K562 (cell line): ENCODE results near the gene THAP8. TPM values are rescaled to one million over a fixed set of nuclear protein-coding genes. Genes with fewer than 3 reads are reported as not detected.

Source experiments
- BHLHE40 ChIP-seq: IDR thresholded peaks from 2 replicates; pipeline ENCODE4 v1.6.1; 2011; ENCODE audit warnings: low read length, improper control_type of control experiment
- CEBPB ChIP-seq: fragments of 450-650 bp; IDR thresholded peaks from 2 replicates; pipeline ENCODE4 v1.6.1; 2016; ENCODE audit warnings: missing genetic modification characterization, missing compliant biosample characterization
- FOXA3 ChIP-seq, 2 experiments: fragments of 450-650 bp in 1 of 2; sonication (generic) in 1 of 2; formaldehyde crosslinking; IDR thresholded peaks in 1 of 2; conservative IDR thresholded peaks in 1 of 2; 2 replicates each; pipeline versions ENCODE4 v1.4.0 to v1.8.0; 2020 to 2022; ENCODE audit warnings: mild to moderate bottlenecking in 2 of 2, missing genetic modification reagents in 1 of 2
- FOXJ2 ChIP-seq: fragments of 200-800 bp; sonication (Bioruptor generic); IDR thresholded peaks from 2 replicates; pipeline ENCODE4 v1.6.1; 2016; ENCODE audit warnings: missing genetic modification characterization, missing compliant biosample characterization
- JUND ChIP-seq, 2 experiments: IDR thresholded peaks; 2 replicates in 1 of 2; 3 replicates in 1 of 2; pipeline ENCODE4 v1.6.1; 2011; ENCODE audit warnings: borderline replicate concordance in 2 of 2, low read depth in 2 of 2, low read length in 2 of 2, improper control_type of control experiment in 1 of 2, missing biosample characterization in 1 of 2, missing genetic modification characterization in 1 of 2, missing genetic modification reagents in 1 of 2
- KLF6 ChIP-seq: fragments of 250-450 bp; sonication (Bioruptor Pico); IDR thresholded peaks from 2 replicates; pipeline ENCODE4 v1.4.0; 2020; ENCODE audit warnings: mild to moderate bottlenecking, moderate library complexity, borderline replicate concordance
- MAFK ChIP-seq: IDR thresholded peaks from 2 replicates; pipeline ENCODE4 v1.6.1; 2011; ENCODE audit warnings: low read length, improper control_type of control experiment
- POLR2G ChIP-seq: fragments of 200-400 bp; formaldehyde crosslinking; IDR thresholded peaks from 2 replicates; pipeline ENCODE4 v1.6.1; 2017; ENCODE audit warnings: low read depth, mild to moderate bottlenecking, antibody characterized with exemption, low read length, moderate library complexity
- RBM15 ChIP-seq: fragments of 200-400 bp; formaldehyde crosslinking; IDR thresholded peaks from 2 replicates; pipeline ENCODE4 v1.6.1; 2018; ENCODE audit warnings: mild to moderate bottlenecking, low read length, moderate library complexity; ENCODE audit not compliant: insufficient read depth
- RBM39 ChIP-seq: fragments of 200-400 bp; formaldehyde crosslinking; optimal IDR thresholded peaks from 2 replicates; pipeline ENCODE3; 2018; ENCODE audit warnings: low read depth, low read length
- SAFB ChIP-seq: fragments of 200-400 bp; formaldehyde crosslinking; IDR thresholded peaks from 2 replicates; pipeline ENCODE4 v1.6.1; 2017; ENCODE audit warnings: low read depth, low read length, borderline replicate concordance
- SMC3 ChIP-seq: conservative IDR thresholded peaks from 2 replicates; pipeline ENCODE4 v1.6.1; 2011; ENCODE audit warnings: low read depth, low read length, improper control_type of control experiment; ENCODE audit not compliant: insufficient read depth
- SREBF2 ChIP-seq: sonication (generic); formaldehyde crosslinking; IDR thresholded peaks from 2 replicates; pipeline ENCODE4 v1.4.0; 2020; ENCODE audit warnings: mild to moderate bottlenecking, missing genetic modification reagents
- TRIM24 ChIP-seq, 2 experiments: fragments of 450-650 bp; IDR thresholded peaks; 2 replicates each; pipeline ENCODE4 v1.6.1; 2016
- TRIM28 ChIP-seq: fragments of 450-650 bp; IDR thresholded peaks from 2 replicates; pipeline ENCODE4 v1.6.1; 2017
- ZC3H8 ChIP-seq: fragments of 450-650 bp; IDR thresholded peaks from 2 replicates; pipeline ENCODE4 v1.6.1; 2017
- ZNF444 ChIP-seq: fragments of 250-450 bp; sonication (Bioruptor Pico); IDR thresholded peaks from 2 replicates; pipeline ENCODE4 v1.4.0; 2020; ENCODE audit warnings: mild to moderate bottlenecking, moderate library complexity
- ZNF77 ChIP-seq: fragments of 250-450 bp; sonication (Bioruptor Pico); IDR thresholded peaks from 2 replicates; pipeline ENCODE4 v1.5.0; 2020
- polyA plus RNA-seq, 8 experiments: library from polyadenylated mRNA; depleted of rRNA in 4 of 8; stranded (reverse) in 5 of 8; unstranded in 3 of 8; fragments of >200 nt; fragmentation: Nextera tagmentation in 2 of 8; fragmentation: Illumina TruSeq in 1 of 8; extraction: Ambion mirVana in 2 of 8; extraction: Trizol in 1 of 8; gene quantifications; 2 replicates each; pipeline versions ENCODE4 v1.2.1 to v1.2.3, GENCODE V29; 2011 to 2014; ENCODE audit warnings: inconsistent platforms in 1 of 8, missing spikeins in 1 of 8
- total RNA-seq, 7 experiments: library from RNA; depleted of rRNA in 6 of 7; stranded (reverse); fragments of >200 nt in 6 of 7; fragmentation: Illumina TruSeq in 2 of 7; extraction: Trizol in 2 of 7; gene quantifications; 2 replicates each; pipeline versions ENCODE4 v1.2.1 to v1.2.3, GENCODE V29; 2011 to 2021; ENCODE audit warnings: low replicate concordance in 1 of 7
- TF ChIP-seq, protein P1 (sequence below): fragments of 450-650 bp; IDR thresholded peaks from 2 replicates; pipeline ENCODE4 v1.6.1; 2014; ENCODE audit warnings: low read depth, mild to moderate bottlenecking, moderate library complexity, borderline replicate concordance
- TF ChIP-seq, protein P2 (sequence below): fragments of 250-450 bp; sonication (Bioruptor Pico); IDR thresholded peaks from 2 replicates; pipeline ENCODE4 v1.4.0; 2020; ENCODE audit warnings: mild to moderate bottlenecking, moderate library complexity

Gene THAP8
- total and polyA plus RNA-seq, 9 of the 15 experiments (the other 6 are each of a cell fraction or from before 2014, with no cell fraction given): 0.11 to 2.0 (median 0.94) TPM

DNA sequence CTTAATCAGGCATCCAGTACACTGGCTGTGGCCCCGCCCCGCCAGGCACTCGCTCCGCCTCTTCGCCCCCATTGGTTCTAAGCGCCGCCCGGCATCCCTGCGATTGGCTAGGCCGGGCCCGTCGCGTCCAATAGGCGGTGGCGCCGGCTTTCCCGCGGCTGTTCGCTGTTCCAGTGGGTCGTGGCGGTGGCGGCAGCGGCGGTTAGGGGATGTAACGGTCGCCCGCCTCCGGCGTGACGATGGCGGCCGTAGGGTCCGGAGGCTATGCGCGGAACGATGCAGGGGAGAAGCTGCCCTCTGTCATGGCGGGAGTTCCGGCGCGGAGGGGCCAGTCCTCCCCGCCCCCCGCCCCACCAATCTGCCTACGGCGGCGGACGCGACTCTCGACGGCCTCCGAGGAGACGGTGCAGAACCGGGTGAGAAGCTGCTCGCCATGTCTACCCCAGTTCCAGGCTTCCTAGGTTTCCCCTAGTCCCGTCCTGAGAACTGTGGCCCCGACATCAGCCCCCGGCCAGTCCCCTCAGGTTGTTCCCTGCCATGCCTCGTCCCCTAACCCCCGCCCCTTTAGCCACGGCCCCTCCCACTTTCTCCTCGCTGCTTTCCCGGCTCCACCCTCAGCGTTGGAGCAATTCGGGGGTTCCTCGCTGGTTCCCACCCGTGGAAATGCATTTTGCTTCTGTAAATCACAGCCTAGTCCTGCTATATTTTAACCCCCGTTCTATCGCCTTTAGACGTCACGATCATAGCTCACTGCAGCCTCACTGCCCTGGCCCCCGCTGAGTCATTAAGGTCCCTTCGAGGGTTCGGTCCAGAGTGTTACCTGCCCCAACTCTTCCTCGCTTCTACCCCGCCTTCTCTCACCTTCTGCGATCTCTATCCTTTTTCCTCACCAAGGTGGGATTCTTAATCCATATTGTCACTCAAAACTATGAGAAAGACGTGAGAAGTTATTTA lies 925 bp upstream of the THAP8 start, which contains the start of gene WDR62 (continued):
- TF ChIP-seq, protein P1, sequence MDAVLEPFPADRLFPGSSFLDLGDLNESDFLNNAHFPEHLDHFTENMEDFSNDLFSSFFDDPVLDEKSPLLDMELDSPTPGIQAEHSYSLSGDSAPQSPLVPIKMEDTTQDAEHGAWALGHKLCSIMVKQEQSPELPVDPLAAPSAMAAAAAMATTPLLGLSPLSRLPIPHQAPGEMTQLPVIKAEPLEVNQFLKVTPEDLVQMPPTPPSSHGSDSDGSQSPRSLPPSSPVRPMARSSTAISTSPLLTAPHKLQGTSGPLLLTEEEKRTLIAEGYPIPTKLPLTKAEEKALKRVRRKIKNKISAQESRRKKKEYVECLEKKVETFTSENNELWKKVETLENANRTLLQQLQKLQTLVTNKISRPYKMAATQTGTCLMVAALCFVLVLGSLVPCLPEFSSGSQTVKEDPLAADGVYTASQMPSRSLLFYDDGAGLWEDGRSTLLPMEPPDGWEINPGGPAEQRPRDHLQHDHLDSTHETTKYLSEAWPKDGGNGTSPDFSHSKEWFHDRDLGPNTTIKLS: peak; percentile 14; the same call in 1 of the 2 replicates
- TF ChIP-seq, protein P2, sequence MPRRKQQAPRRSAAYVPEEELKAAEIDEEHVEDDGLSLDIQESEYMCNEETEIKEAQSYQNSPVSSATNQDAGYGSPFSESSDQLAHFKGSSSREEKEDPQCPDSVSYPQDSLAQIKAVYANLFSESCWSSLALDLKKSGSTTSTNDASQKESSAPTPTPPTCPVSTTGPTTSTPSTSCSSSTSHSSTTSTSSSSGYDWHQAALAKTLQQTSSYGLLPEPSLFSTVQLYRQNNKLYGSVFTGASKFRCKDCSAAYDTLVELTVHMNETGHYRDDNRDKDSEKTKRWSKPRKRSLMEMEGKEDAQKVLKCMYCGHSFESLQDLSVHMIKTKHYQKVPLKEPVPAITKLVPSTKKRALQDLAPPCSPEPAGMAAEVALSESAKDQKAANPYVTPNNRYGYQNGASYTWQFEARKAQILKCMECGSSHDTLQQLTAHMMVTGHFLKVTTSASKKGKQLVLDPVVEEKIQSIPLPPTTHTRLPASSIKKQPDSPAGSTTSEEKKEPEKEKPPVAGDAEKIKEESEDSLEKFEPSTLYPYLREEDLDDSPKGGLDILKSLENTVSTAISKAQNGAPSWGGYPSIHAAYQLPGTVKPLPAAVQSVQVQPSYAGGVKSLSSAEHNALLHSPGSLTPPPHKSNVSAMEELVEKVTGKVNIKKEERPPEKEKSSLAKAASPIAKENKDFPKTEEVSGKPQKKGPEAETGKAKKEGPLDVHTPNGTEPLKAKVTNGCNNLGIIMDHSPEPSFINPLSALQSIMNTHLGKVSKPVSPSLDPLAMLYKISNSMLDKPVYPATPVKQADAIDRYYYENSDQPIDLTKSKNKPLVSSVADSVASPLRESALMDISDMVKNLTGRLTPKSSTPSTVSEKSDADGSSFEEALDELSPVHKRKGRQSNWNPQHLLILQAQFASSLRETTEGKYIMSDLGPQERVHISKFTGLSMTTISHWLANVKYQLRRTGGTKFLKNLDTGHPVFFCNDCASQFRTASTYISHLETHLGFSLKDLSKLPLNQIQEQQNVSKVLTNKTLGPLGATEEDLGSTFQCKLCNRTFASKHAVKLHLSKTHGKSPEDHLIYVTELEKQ (CRISPR knock-in tag): no peak
- TF ChIP-seq SMC3 (no peak), RBM15 (no peak), ZC3H8 (no peak), FOXJ2 (tag) (no peak; the same call in 1 of the 2 replicates), ZNF444 (CRISPR knock-in tag) (0 out of 2 replicates have a peak, but pooled peaks have one; percentile 27), POLR2G (peak; percentile 94), CEBPB (tag) (no peak), KLF6 (CRISPR knock-in tag) (no peak), SAFB (0 out of 2 replicates have a peak, but pooled peaks have one; percentile 26), ZNF77 (CRISPR knock-in tag) (no peak), MAFK (no peak), SREBF2 (CRISPR knock-in tag) (no peak), JUND (IDR thresholded peaks at IDR 0.05; ENCODE audit: borderline replicate concordance, low read depth, low read length) (no peak), JUND (tag; IDR thresholded peaks at IDR 0.05; ENCODE audit: borderline replicate concordance, low read depth, low read length) (no peak), TRIM24 (IDR thresholded peaks at IDR 0.05) (peak in 1 of 2 experiments; percentile 30; a peak in 1 of 4 replicates), TRIM28 (no peak), BHLHE40 (no peak), RBM39 (no peak), FOXA3 (CRISPR knock-in tag; conservative IDR thresholded peaks at IDR 0.05 in 1 of 2, IDR thresholded peaks at IDR 0.05 in 1 of 2) (0 out of 4 replicates have a peak, but pooled peaks of 1 of the 2 experiments have one; percentile 7)
